GM18519 (cell line): ENCODE results near the gene GIGYF2.

Experiments used
- ATAC-seq: cut with Tn5 transposase; IDR thresholded peaks from one replicate; pipeline ENCODE4 v1.9.1; 2021; ENCODE audit warnings: mild to moderate bottlenecking, moderate library complexity; ENCODE audit not compliant: unreplicated experiment, low FRiP score

Gene GIGYF2

GRCh38 chr2:232908695-232909094, 211.6 kb downstream of the GIGYF2 start:
- ATAC-seq: no peak
